SK-N-MC (cell line): Measurements from ENCODE around the gene PDK3.

Experiments used
- DNase-seq: peaks from one replicate; pipeline ENCODE4 v3.0.0-alpha.2; 2011; ENCODE audit warnings: low read depth, low spot score
- H3K27ac ChIP-seq: fragments of 200-600 bp; sonication (generic); 2 replicates; pipeline ENCODE4 v1.5.1; 2016; ENCODE audit warnings: mixed run types
- H3K36me3 ChIP-seq: fragments of 200-600 bp; sonication (generic); 2 replicates; pipeline ENCODE4 v1.6.1; 2017; ENCODE audit warnings: antibody characterized with exemption, low read length, mixed read lengths; ENCODE audit not compliant: insufficient read depth
- H3K4me3 ChIP-seq: fragments of 200-600 bp; sonication (generic); 2 replicates; pipeline ENCODE4 v1.5.1; 2016
- H3K9ac ChIP-seq: fragments of 200-600 bp; sonication (generic); 2 replicates; pipeline ENCODE4 v1.8.0; 2017; ENCODE audit warnings: mixed run types, mixed read lengths; ENCODE audit not compliant: insufficient read length
- H3K9me3 ChIP-seq: fragments of 200-600 bp; sonication (generic); 2 replicates; pipeline ENCODE4 v1.6.1; 2017; ENCODE audit warnings: low read depth, mild to moderate bottlenecking, antibody characterized with exemption, low read length, moderate library complexity, mixed read lengths
- EZH2 ChIP-seq: fragments of 200-600 bp; sonication (generic); IDR thresholded peaks from one replicate; pipeline ENCODE4 v1.6.1; 2017; ENCODE audit warnings: antibody characterized with exemption
- FOXP2 ChIP-seq: optimal IDR thresholded peaks from 2 replicates; pipeline ENCODE3; 2011; ENCODE audit warnings: mild to moderate bottlenecking, moderate library complexity; ENCODE audit not compliant: insufficient read depth; ENCODE audit errors: extremely low read length, control extremely low read depth
- POLR2AphosphoS5 ChIP-seq: IDR thresholded peaks from 2 replicates; pipeline ENCODE4 v1.6.1; 2012; ENCODE audit warnings: mild to moderate bottlenecking, low read depth, low read length, borderline replicate concordance

The PDK3 gene

DNA sequence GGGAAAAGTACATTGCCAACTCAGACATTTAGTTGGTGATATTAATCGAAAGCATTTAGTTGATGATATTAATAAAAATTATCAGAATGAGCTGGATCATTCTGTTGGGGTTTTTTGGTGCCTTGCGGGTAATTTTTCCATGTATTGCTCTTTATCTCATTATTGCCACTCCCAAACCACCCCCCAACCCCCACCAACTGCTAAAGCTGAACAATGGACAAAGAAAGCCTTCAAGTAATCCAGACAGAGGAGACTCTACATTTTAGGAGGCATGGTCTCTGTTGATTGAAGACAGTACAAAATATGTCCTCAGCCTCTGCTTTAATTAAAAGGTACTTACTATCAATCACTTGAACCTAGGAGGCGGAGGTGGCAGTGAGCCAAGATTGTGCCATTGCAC is 22.5 kb downstream of the PDK3 start:
- no peak for DNase-seq
- no peaks in the 10 kb centered on the region for H3K36me3 ChIP-seq
- H3K4me3 ChIP-seq: no peak overlapping the region
- no peaks in the 10 kb centered on the region for H3K9me3 ChIP-seq
- TF ChIP-seq EZH2: no peak
- no peak for TF ChIP-seq FOXP2
- TF ChIP-seq POLR2AphosphoS5: no peak
- no peak overlapping the region for H3K9ac ChIP-seq
- no peak overlapping the region for H3K27ac ChIP-seq

GRCh38 chrX:24491741-24492140 is 26.7 kb downstream of the PDK3 start:
- H3K9me3 ChIP-seq: no peaks in the 10 kb centered on the region
- TF ChIP-seq EZH2: no peak
- no peak for TF ChIP-seq FOXP2
- TF ChIP-seq POLR2AphosphoS5: no peak
- no peak overlapping the region for H3K4me3 ChIP-seq
- H3K27ac ChIP-seq: no peak overlapping the region
- DNase-seq: no peak
- no peaks in the 10 kb centered on the region for H3K36me3 ChIP-seq
- H3K9ac ChIP-seq: no peak overlapping the region

DNA sequence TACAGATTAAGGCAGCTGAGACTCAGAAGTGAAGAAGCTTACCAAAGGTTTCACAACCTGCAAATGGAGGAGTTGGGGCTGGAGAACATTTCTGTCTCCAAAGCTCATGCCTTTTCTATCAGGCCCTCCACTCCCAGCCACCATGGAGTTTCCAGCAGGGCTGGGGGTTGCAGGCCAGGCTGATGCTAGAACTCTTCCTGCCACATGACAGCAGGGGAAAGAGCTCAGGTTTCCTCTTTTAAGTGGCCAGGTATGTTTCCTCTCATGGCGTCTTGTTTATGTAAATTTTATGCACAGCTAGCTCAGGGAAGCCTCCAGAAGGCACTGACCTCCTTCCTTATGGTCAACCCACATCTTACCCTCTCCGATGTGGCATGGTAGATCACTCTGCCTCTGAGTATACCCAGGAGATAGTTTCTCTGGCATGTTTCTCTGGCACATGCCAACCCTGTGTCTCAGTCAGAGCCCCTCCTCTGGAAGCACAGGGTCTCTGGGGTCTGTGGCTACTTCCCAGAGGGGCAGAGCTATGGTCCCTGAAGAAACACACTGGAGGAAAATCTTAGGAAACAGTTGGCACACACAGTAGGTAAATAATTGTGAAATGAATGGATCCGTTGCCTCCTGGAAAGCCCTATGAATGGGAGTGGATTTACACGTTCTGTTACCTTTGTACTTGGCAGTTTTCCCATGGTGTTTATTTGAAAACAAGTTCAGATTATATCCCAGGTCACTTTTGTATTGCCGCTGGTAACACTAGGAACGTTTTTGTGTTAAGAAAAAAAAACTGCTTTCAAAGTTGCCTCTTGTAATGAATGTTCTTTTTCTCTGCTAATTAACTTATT is 28.9 kb downstream of the PDK3 start:
- Histone ChIP-seq H3K4me3 (0 out of 2 replicates have a peak overlapping the region, but pooled peaks have one; percentile 0), H3K9ac (no peak overlapping the region), H3K9me3 (no peaks in the 10 kb centered on the region), H3K27ac (0 out of 2 replicates have a peak overlapping the region, but pooled peaks have one; percentile 29), H3K36me3 (no peaks in the 10 kb centered on the region)
- DNase-seq: no peak
- no peak for TF ChIP-seq POLR2AphosphoS5
- no peak for TF ChIP-seq FOXP2
- TF ChIP-seq EZH2: no peak

DNA sequence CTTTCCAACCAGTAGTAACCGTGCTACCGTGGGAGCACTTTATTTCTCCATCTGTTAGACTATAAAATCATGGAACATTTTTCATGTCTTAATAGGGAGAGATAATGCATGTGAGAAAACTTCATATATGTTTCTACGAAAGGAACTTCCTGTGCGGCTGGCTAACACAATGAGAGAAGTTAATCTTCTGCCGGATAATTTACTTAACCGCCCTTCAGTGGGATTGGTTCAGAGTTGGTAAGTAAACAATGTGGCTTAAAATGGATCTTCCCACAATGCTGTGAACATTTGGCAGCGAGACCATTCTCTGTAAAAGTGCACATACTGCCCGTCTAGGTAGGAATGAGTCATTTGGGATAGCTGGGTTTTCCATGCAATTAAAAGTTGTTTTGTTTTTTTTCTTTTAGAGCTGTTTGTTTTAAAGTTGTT is 29.6 kb downstream of the PDK3 start:
- peak; percentile 32 for DNase-seq

DNA sequence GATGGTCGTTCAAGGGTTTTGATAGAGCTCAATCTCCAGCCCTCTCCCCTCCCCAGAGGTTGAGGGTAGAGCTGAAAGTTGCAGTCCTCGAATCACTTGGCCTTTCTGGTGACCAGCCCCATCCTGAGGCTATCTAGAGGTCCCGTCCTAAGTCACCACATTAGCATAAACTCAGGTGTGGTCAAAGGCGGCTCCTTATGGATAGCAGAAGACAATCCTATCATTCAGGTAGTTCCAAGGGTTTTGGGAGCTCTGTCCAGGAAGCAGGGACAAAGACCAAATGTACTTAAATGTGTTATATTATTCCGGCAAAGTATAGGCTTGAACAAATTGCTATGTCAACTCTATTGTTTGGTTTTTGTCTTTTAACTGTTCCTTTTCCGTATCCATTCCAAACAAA is 30.6 kb downstream of the PDK3 start:
- Histone ChIP-seq H3K4me3 (no peak overlapping the region), H3K9me3 (no peaks in the 10 kb centered on the region), H3K9ac (no peak overlapping the region), H3K36me3 (no peaks in the 10 kb centered on the region), H3K27ac (no peak overlapping the region)
- DNase-seq: no peak
- TF ChIP-seq FOXP2 (no peak), POLR2AphosphoS5 (no peak), EZH2 (no peak)

More for the DNA sequence above, 29.6 kb downstream of the PDK3 start:
- Histone ChIP-seq H3K4me3 (0 out of 2 replicates have a peak overlapping the region, but pooled peaks have one; percentile 0), H3K9me3 (no peaks in the 10 kb centered on the region), H3K27ac (no peak overlapping the region), H3K9ac (no peak overlapping the region), H3K36me3 (no peaks in the 10 kb centered on the region)
- TF ChIP-seq FOXP2 (no peak), POLR2AphosphoS5 (no peak), EZH2 (no peak)

GRCh38 chrX:24498181-24498580 is 33.1 kb downstream of the PDK3 start:
- DNase-seq: no peak
- no peak overlapping the region for H3K27ac ChIP-seq

DNA sequence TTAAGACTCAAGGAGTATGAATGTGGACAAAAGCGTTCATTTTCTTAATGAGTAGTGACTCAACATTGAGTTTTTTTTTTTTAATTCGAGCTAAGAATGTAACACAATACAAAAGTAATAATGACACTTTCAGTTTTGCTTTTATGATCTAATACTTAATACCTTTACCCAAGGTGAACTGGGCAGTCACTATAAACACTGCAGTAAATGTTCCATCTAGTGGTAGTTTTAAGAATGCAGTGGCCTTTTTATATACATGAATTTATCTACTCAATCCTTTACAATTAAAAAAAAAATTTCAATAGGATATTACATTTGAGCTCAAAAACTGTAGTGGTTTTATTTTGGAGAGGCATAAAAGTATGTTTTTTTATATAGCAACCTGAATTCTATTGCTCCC is 33.9 kb downstream of the PDK3 start:
- Histone ChIP-seq H3K27ac (no peak overlapping the region), H3K9me3 (no peaks in the 10 kb centered on the region), H3K36me3 (no peaks in the 10 kb centered on the region), H3K4me3 (no peak overlapping the region), H3K9ac (no peak overlapping the region)
- TF ChIP-seq POLR2AphosphoS5 (no peak), EZH2 (no peak), FOXP2 (no peak)
- no peak for DNase-seq

More at GRCh38 chrX:24498181-24498580, 33.1 kb downstream of the PDK3 start:
- Histone ChIP-seq H3K36me3 (no peaks in the 10 kb centered on the region), H3K9me3 (no peaks in the 10 kb centered on the region), H3K4me3 (no peak overlapping the region), H3K9ac (no peak overlapping the region)
- TF ChIP-seq EZH2 (no peak), FOXP2 (no peak), POLR2AphosphoS5 (no peak)

DNA sequence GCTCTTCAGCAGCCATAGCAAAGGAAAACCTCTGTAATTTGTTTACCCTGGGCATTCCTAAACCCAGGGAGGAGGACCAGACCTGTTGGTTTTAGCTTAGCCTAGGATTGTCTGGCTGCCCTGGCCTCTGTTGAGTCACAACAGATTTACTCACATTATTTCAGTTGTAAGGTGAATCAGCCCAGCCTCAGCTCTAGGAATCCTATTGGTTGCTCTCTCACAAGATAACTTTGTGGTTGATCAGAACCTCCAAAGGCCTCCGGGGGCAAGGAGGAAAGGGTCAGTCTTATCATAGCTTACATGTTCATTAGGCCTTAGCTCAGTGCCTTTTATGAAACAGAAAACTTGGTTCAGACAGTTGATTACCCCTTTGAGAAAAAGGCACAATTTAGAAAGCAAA is 41.0 kb downstream of the PDK3 start:
- no peak overlapping the region for H3K27ac ChIP-seq
- no peak overlapping the region for H3K9ac ChIP-seq
- no peak overlapping the region for H3K4me3 ChIP-seq
- no peaks in the 10 kb centered on the region for H3K36me3 ChIP-seq
- no peak for DNase-seq
- H3K9me3 ChIP-seq: no peaks in the 10 kb centered on the region
- no peak for TF ChIP-seq EZH2
- TF ChIP-seq FOXP2: no peak
- TF ChIP-seq POLR2AphosphoS5: no peak

DNA sequence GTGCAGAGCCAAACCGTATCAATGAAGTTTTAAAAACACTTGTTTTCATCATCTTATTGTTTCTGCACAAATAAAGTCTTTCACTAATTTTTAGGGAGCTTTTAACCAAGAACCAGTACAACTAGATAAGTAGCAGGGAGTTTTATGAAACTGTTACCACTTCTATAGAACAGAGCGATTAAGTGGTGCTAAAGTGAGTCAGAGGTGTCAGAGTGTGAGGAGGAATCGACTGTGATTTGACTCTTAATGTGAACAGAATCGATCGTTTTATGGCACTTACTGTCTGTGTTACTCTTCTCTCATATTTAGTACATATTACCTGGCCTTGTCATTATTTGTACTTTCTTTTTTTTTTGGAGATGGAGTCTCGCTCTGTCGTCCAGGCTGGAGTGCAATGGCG is 43.3 kb downstream of the PDK3 start:
- Histone ChIP-seq H3K36me3 (no peaks in the 10 kb centered on the region), H3K27ac (no peak overlapping the region), H3K9me3 (no peaks in the 10 kb centered on the region), H3K4me3 (no peak overlapping the region), H3K9ac (no peak overlapping the region)
- TF ChIP-seq POLR2AphosphoS5 (no peak), FOXP2 (no peak), EZH2 (no peak)
- DNase-seq: no peak
